CD4-positive, CD25-positive, alpha-beta regulatory T cell (primary cell): ENCODE data around the gene CCL2. TPM values are rescaled to one million over a fixed set of nuclear protein-coding genes. Genes with fewer than 3 reads are reported as not detected.
"Not testable (repeated sequence)": the region's sequence is repeated elsewhere in the genome, so short reads cannot be mapped to it uniquely, and the experiment has no call there.

Experiments
- ATAC-seq, 2 donors: fragments of 150-1000 bp; cut with Tn5 transposase; one replicate each; pipeline ENCODE4 v1.10.0; 2021; ENCODE audit warnings: low read depth in 2 of 2, moderate number of reproducible peaks in 2 of 2, moderate library complexity in 1 of 2
- DNase-seq, 3 donors: peaks; one replicate each; pipeline versions ENCODE4 v3.0.0 to v3.0.0-alpha.2; 2012 to 2022; ENCODE audit warnings: mixed read lengths in 1 of 3
- H3K27ac ChIP-seq: one replicate; pipeline ENCODE4 v1.7.0; 2013; ENCODE audit warnings: mild to moderate bottlenecking, low read length; ENCODE audit not compliant: insufficient read depth, poor library complexity, severe bottlenecking
- H3K27me3 ChIP-seq: one replicate; pipeline ENCODE4 v1.7.0; 2013; ENCODE audit warnings: low read length; ENCODE audit not compliant: control insufficient read depth, insufficient read depth
- H3K36me3 ChIP-seq: one replicate; pipeline ENCODE4 v1.7.0; 2013; ENCODE audit warnings: mild to moderate bottlenecking, low read length, moderate library complexity; ENCODE audit not compliant: control insufficient read depth, insufficient read depth
- H3K4me1 ChIP-seq: 2 replicates; pipeline ENCODE4 v1.7.0; 2013; ENCODE audit warnings: mild to moderate bottlenecking, low read length; ENCODE audit not compliant: insufficient read depth, control insufficient read depth, poor library complexity, severe bottlenecking
- H3K4me3 ChIP-seq: one replicate; pipeline ENCODE4 v1.7.0; 2013; ENCODE audit warnings: low read depth, mild to moderate bottlenecking, low read length, moderate library complexity
- H3K9me3 ChIP-seq, 2 experiments: 1 replicate in 1 of 2; 2 replicates in 1 of 2; pipeline ENCODE4 v1.7.0; 2013; ENCODE audit warnings: low read length in 2 of 2, mild to moderate bottlenecking in 1 of 2, moderate library complexity in 1 of 2; ENCODE audit not compliant: control insufficient read depth in 2 of 2
- H3K27ac Mint-ChIP-seq, 3 donors: one replicate each; pipeline ENCODE4 v1.8.0; 2020 to 2022; ENCODE audit warnings: mild to moderate bottlenecking in 3 of 3, mixed read lengths in 3 of 3, moderate library complexity in 2 of 3
- H3K27me3 Mint-ChIP-seq: one replicate; pipeline ENCODE4 v1.8.0; 2022; ENCODE audit warnings: mild to moderate bottlenecking, mixed read lengths
- H3K36me3 Mint-ChIP-seq: one replicate; pipeline ENCODE4 v1.8.0; 2020; ENCODE audit warnings: mixed read lengths
- H3K4me1 Mint-ChIP-seq, 4 donors: one replicate each; pipeline ENCODE4 v1.8.0; 2020 to 2022; ENCODE audit warnings: mixed read lengths in 4 of 4, mild to moderate bottlenecking in 1 of 4
- H3K4me3 Mint-ChIP-seq, 4 donors: one replicate each; pipeline ENCODE4 v1.8.0; 2020 to 2022; ENCODE audit warnings: mild to moderate bottlenecking in 4 of 4, mixed read lengths in 4 of 4, moderate library complexity in 3 of 4
- H3K9me3 Mint-ChIP-seq, 7 donors: one replicate each; pipeline ENCODE4 v1.8.0; 2020 to 2022; ENCODE audit warnings: mixed read lengths in 7 of 7, mild to moderate bottlenecking in 3 of 7, moderate library complexity in 2 of 7
- polyA plus RNA-seq, 4 donors: library from polyadenylated mRNA; unstranded; fragments of 300-500 nt; fragmentation: Illumina TruSeq; gene quantifications; one replicate each; pipeline ENCODE4 v1.2.3, GENCODE V29; 2021
- total RNA-seq: library from RNA; stranded (reverse); gene quantifications from one replicate; pipeline ENCODE4 v1.2.3, GENCODE V29; 2022

Gene CCL2
- total and polyA plus RNA-seq, 5 donors from 2014 or later: not detected

DNA sequence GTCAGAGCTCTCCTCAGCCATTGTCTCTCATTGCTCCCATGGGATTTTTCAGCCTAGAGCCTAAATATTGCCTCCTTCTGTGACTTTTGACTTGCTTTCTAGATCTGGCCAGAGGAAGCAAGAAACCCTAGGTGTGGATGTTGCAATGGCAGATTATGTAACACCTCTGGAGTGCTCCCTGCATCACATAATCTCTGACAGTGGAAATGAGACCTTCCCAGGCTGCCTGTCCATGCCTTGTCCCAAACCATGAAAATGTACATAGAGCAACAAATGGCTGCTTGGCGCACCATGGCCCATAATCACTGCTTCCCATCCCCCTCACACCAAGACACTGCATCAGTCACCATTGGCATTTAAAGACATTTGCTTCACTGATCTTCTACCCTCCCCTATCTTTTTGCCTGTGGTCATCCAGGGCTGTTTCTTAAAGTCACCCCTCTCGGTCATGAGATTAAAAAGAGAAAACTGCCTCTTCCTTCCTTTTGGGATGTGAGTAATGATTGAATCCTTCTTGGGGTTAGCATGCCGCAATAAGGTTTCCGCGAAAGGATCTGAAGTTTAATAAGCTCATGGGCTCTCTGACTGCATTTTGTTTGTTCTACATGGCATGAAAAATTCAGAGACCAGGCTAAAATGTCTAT is 34.2 kb upstream of the CCL2 start:
- no peak for DNase-seq
- H3K4me3 ChIP-seq: no peak overlapping the region
- Mint-ChIP-seq H3K27ac (no peak overlapping the region), H3K4me1 (no peaks in the 10 kb centered on the region), H3K27me3 (peaks cover 20% of the 10 kb centered on the region), H3K36me3 (no peaks in the 10 kb centered on the region), H3K4me3 (no peak overlapping the region), H3K9me3 (peaks cover 0 to 9% (median 2%) of the 10 kb centered on the region in 7 donors)
- ATAC-seq: no peak
- no peaks in the 10 kb centered on the region for H3K9me3 ChIP-seq
- H3K4me1 ChIP-seq: no peaks in the 10 kb centered on the region
- no peaks in the 10 kb centered on the region for H3K36me3 ChIP-seq
- H3K27me3 ChIP-seq: peaks cover 9% of the 10 kb centered on the region
- H3K27ac ChIP-seq: no peak overlapping the region

- no peak overlapping the region for H3K4me3 Mint-ChIP-seq
- Histone ChIP-seq H3K9me3 (no peaks in the 10 kb centered on the region), H3K27me3 (peaks cover 7% of the 10 kb centered on the region), H3K36me3 (no peaks in the 10 kb centered on the region), H3K27ac (no peak overlapping the region), H3K4me3 (no peak overlapping the region), H3K4me1 (no peaks in the 10 kb centered on the region)
- peaks cover 0 to 5% (median 2%) of the 10 kb centered on the region in 7 donors for H3K9me3 Mint-ChIP-seq
- DNase-seq: no peak
- no peak overlapping the region for H3K27ac Mint-ChIP-seq
- ATAC-seq: no peak
- H3K4me1 Mint-ChIP-seq: no peaks in the 10 kb centered on the region
- H3K27me3 Mint-ChIP-seq: peaks cover 18% of the 10 kb centered on the region
- no peaks in the 10 kb centered on the region for H3K36me3 Mint-ChIP-seq
These were observed 33.7 kb upstream of the CCL2 start for GRCh38 chr17:34221411-34221810.

GRCh38 chr17:34222722-34223497 is 32.2 kb upstream of the CCL2 start:
- no peak overlapping the region for H3K27ac Mint-ChIP-seq
- H3K4me1 ChIP-seq: no peaks in the 10 kb centered on the region
- no peak overlapping the region for H3K4me3 Mint-ChIP-seq
- H3K9me3 ChIP-seq: no peaks in the 10 kb centered on the region
- H3K36me3 Mint-ChIP-seq: no peaks in the 10 kb centered on the region
- no peak for ATAC-seq
- peaks cover 0 to 5% (median 0%) of the 10 kb centered on the region in 7 donors for H3K9me3 Mint-ChIP-seq
- no peak for DNase-seq
- no peak overlapping the region for H3K27ac ChIP-seq
- peaks cover 7% of the 10 kb centered on the region for H3K27me3 ChIP-seq
- no peak overlapping the region for H3K4me3 ChIP-seq
- H3K27me3 Mint-ChIP-seq: peaks cover 14% of the 10 kb centered on the region
- H3K4me1 Mint-ChIP-seq: no peaks in the 10 kb centered on the region
- no peaks in the 10 kb centered on the region for H3K36me3 ChIP-seq

DNA sequence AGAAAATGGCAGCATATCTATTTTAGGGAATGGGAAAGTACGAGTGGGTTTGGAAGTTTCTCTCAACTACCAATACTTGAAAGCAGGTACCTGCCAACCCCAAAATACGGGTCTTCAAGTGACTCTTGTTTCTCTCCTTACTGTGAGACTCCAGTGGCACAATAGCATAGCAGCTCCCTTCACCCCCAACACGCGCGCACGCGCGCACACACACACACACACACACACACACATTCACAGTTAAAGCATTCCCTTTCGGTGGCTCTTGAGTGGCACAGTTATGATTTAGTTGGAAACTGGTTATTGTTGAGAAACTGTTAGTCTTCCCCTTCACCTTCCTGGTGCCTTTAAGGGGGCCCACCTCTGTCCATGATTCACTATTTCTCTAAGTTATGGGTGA is 30.0 kb upstream of the CCL2 start:
- peaks cover 3% of the 10 kb centered on the region for H3K27me3 ChIP-seq
- H3K4me3 ChIP-seq: no peak overlapping the region
- no peak for ATAC-seq
- no peaks in the 10 kb centered on the region for H3K36me3 ChIP-seq
- no peak for DNase-seq
- peaks cover 0 to 7% (median 3%) of the 10 kb centered on the region in 7 donors for H3K9me3 Mint-ChIP-seq
- H3K27me3 Mint-ChIP-seq: peaks cover 4% of the 10 kb centered on the region
- no peaks in the 10 kb centered on the region for H3K4me1 Mint-ChIP-seq
- no peaks in the 10 kb centered on the region for H3K36me3 Mint-ChIP-seq
- H3K4me1 ChIP-seq: no peaks in the 10 kb centered on the region
- no peak overlapping the region for H3K27ac Mint-ChIP-seq
- no peaks in the 10 kb centered on the region for H3K9me3 ChIP-seq
- H3K4me3 Mint-ChIP-seq: no peak overlapping the region
- no peak overlapping the region for H3K27ac ChIP-seq

DNA sequence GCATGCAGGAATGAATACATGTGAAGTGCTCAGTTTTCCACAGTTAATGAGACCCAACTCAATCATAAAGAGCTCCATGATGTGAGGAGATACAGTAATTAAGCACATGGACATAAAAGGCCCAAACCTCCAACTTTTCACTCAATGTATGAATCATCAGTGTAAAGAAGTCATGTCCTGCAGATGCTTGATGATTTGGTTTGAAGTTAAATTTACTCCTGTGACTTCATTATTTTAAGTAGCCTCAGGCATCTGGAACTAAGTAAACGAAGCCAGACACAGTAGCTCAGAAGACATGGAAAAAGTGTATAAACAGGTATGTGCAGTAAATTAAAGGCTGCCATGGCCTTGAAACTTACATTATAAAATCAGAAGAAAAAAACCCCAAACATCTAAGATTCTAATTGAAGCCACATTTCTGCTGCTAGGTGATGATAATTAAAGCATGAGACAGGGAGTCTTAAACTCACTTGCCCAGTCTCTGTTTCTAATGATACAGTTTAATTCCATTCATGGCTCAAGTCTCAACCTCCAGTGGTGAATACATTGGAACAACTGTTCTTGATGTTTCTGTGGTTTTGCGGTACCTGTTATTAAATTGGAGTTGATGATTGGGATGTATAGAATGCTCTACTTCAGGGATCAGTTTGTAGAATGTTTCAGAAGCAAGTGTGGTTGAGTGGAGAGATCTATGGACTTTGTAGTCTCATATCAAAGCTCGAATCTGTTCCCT is 28.9 kb upstream of the CCL2 start:
- Mint-ChIP-seq H3K36me3 (no peaks in the 10 kb centered on the region), H3K27ac (no peak overlapping the region), H3K4me3 (no peak overlapping the region), H3K9me3 (peaks cover 0 to 10% (median 3%) of the 10 kb centered on the region in 7 donors), H3K4me1 (no peaks in the 10 kb centered on the region), H3K27me3 (peaks cover 4% of the 10 kb centered on the region)
- Histone ChIP-seq H3K27me3 (peaks cover 3% of the 10 kb centered on the region), H3K4me1 (no peaks in the 10 kb centered on the region), H3K36me3 (no peaks in the 10 kb centered on the region), H3K9me3 (peaks cover 0 to 3% of the 10 kb centered on the region in 2 experiments), H3K27ac (no peak overlapping the region), H3K4me3 (no peak overlapping the region)
- no peak for DNase-seq
- ATAC-seq: no peak

DNA sequence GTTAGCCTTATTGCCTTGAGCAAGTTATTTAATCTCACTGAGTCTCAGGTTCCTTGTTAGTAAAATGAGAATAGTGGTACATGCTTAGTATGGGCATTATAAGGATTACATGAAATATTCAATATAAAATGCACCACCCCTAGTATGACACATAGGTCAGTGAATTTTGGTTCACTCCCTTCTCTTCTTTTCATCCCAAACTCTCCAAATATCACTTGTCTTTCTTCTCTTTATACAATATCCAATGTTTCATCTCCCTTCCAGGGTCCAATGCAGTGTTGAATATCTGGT is 28.4 kb upstream of the CCL2 start:
- no peaks in the 10 kb centered on the region for H3K4me1 ChIP-seq
- Mint-ChIP-seq H3K36me3 (no peaks in the 10 kb centered on the region), H3K9me3 (peaks cover 0 to 10% (median 3%) of the 10 kb centered on the region in 7 donors), H3K27ac (no peak overlapping the region), H3K27me3 (peaks cover 4% of the 10 kb centered on the region), H3K4me3 (no peak overlapping the region), H3K4me1 (no peaks in the 10 kb centered on the region)
- peaks cover 0 to 3% of the 10 kb centered on the region in 2 experiments for H3K9me3 ChIP-seq
- no peak overlapping the region for H3K4me3 ChIP-seq
- no peak overlapping the region for H3K27ac ChIP-seq
- peaks cover 5% of the 10 kb centered on the region for H3K27me3 ChIP-seq
- ATAC-seq: no peak
- no peaks in the 10 kb centered on the region for H3K36me3 ChIP-seq
- no peak for DNase-seq

GRCh38 chr17:34227293-34227692 is 27.8 kb upstream of the CCL2 start:
- H3K4me3 Mint-ChIP-seq, H3K36me3 Mint-ChIP-seq, ATAC-seq, H3K4me1 Mint-ChIP-seq, H3K4me3 ChIP-seq, H3K27me3 Mint-ChIP-seq, H3K9me3 ChIP-seq, H3K4me1 ChIP-seq, DNase-seq, H3K27me3 ChIP-seq, H3K27ac Mint-ChIP-seq, H3K27ac ChIP-seq, H3K36me3 ChIP-seq: not testable (repeated sequence)
- H3K9me3 Mint-ChIP-seq: peaks cover 0 to 10% (median 3%) of the 10 kb centered on the region in 7 donors
